HL-60/S4 treated with retinoic acid at 250 ng/mL for 4 days and 3 days (cell line): ENCODE data around the gene ANXA8L1.
"Not testable (repeated sequence)": the region's sequence is repeated elsewhere in the genome, so short reads cannot be mapped to it uniquely, and the experiment has no call there.

Experiments used
- in situ Hi-C: fragments of 300-500 bp; cut with MboI; formaldehyde crosslinking; loops from 2 replicates; pipeline ENCODE4 v1.7.0; 2022; ENCODE audit warnings: low sequenced_read_pairs

ANXA8L1 gene

GRCh38 chr10:46375406-46375805, at the start of gene ANXA8L1:
Gene ANXA8L1, plus strand, starts transcription at chr10:46375776. Its CDS starts 76 bp downstream, at chr10:46375852.
- in situ Hi-C loops: not testable (repeated sequence)

GRCh38 chr10:46326066-46326465, 49.5 kb upstream of the ANXA8L1 start:
- in situ Hi-C loops: no loop called here

- in situ Hi-C loops: no loop called here
These were observed 48.6 kb upstream of the ANXA8L1 start for GRCh38 chr10:46326971-46327370.

DNA sequence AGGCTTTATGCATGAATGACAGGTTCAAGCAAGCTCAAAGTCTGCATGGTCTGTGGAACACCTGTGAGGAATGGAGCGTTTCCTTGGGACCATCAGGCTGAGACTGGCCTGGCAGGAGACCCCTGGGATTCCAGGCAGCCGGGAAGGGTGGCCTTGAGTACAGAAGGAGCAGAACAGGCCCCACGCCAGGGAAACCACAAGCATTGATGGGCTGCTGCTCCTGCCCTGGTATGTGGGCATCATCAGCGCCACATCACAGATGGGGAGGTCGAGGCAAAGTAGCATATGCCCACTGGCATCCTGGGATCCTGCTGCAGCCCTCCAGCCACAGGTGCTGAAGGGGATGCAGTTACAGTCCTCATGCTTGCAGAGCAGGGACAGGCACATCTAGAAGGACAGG, 47.9 kb upstream of the ANXA8L1 start:
- in situ Hi-C loops: no loop called here

DNA sequence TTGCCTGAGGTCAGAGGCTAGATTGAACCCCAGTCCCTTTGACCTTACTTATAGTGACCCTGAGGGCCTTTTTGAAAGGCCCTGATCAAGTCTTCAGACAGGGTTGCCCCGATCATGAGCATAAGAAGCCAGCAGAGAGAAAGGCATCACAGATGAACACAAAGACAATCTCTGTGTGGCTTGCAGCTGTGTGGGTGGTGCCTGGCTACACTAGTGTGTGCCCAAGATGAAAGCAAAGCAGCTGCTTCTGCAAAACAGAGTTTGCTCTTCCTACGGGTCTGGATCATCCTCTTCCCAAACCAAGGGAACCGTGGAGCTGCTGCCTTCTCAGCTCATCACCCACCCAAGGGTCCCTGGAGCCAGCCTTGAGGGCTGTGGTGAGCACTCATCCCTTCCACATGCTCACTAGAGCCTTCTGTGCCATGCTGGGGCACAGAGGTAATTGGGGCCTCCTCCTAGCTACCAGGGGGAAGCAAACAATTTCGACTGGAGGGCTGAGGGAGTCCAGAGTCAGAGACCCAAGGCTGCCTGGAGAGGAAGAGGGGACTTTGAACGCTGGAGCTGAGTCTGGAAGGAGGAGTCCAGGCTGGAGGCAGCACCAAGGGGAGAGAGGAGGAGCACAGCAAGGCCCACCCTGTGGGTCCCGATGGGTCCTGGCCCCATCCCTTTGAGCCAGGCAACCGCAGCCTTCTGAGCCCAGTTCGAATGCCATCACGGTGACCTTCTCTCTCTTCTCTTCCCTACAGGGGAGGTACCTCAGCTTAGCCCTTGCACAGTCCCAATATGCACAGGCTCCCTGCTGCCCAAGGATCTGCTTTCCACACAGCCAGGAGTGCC, 46.5 kb upstream of the ANXA8L1 start:
- in situ Hi-C loops: no loop called here

- in situ Hi-C loops: no loop called here
These were observed 45.9 kb upstream of the ANXA8L1 start for GRCh38 chr10:46329690-46330016.

DNA sequence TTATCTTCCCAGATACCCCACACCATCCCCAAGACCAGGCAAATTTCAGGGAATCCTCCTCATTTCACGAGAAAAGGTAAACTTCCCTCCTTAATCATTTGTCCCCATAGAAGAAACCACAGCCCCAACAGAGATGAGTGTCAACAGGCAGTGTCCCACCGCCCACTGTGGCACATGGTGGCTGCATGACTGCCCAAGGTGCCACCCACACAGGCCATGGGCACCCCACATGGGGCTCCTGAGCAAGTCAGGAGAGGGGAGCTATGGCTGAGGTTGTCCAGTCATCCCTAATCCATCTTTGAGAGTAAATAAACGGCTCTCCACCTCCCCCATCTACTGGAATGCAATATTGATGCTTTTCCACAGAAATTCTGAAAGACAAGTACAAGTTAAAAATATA, 44.7 kb upstream of the ANXA8L1 start:
- in situ Hi-C loops: no loop called here

- in situ Hi-C loops: not testable (repeated sequence)
These were observed 10.1 kb upstream of the ANXA8L1 start for GRCh38 chr10:46365484-46365883.

GRCh38 chr10:46367209-46367608, 8.4 kb upstream of the ANXA8L1 start:
- in situ Hi-C loops: not testable (repeated sequence)

GRCh38 chr10:46367666-46368240, 7.8 kb upstream of the ANXA8L1 start:
- in situ Hi-C loops: not testable (repeated sequence)

- in situ Hi-C loops: not testable (repeated sequence)
These were observed 6.6 kb upstream of the ANXA8L1 start for GRCh38 chr10:46368956-46369355.

DNA sequence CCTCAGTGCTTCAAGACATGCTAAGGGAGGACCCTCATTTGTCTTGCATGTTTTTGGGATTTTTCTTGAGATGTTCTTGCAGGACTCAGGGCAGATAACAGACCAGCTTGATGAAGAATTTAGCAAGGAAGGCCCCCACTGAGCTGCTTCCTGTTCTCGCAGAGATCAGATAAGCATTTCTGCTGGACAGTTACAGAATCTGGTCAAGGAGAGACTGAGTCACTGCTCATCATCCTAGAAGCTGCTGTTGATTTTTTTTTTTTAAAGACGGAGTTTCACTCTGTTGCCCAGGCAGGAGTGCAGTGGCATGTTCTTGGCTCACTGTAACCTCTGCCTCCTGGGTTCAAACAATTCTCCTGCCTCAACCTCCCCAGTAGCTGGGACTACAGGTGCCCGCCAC, 1.2 kb upstream of the ANXA8L1 start:
- in situ Hi-C loops: not testable (repeated sequence)

DNA sequence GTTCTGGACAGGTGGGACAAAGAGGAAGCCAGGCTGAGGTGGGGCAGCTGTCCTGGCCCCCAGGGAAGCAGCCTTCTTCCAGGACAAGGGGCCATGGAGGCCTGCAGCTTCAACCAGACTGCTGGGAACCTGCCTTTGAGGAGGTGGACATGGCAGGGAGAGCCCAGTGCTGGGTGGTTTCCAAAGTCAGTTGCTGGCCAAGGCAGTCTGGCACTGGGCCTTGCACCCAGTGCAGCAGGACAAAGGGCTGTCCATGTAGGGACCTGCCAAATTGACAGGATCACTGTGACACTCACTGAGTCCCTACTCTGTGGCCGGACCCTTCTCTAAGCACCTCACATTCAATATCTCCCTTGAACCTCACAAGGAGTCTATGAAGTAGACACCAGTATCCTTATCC, 1.4 kb downstream of the ANXA8L1 start:
- in situ Hi-C loops: not testable (repeated sequence)

- in situ Hi-C loops: not testable (repeated sequence)
These were observed 2.1 kb downstream of the ANXA8L1 start for GRCh38 chr10:46377651-46378050.

- in situ Hi-C loops: not testable (repeated sequence)
These were observed 2.5 kb downstream of the ANXA8L1 start for GRCh38 chr10:46378108-46378507.

- in situ Hi-C loops: not testable (repeated sequence)
These were observed 3.8 kb downstream of the ANXA8L1 start for GRCh38 chr10:46379233-46379848.

DNA sequence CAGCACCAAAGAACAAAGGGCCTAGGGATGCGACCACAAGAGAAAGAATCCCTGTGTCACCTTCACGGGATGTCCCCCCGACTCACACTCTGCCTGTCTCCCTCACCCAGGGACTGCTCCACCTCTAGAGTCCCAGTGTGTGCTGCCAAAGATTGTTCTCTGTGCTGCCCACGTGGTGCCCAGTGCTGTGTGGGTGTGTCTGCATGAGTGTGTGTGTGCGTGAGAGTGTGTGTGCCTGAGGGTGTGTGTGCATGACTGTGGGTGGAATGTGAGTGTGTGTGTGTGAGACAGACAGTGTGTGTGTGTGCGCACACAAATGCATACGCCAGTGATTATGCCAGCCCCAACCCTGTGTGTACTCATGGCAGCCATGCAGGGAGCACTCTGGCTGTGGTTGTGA, 10.3 kb downstream of the ANXA8L1 start:
- in situ Hi-C loops: not testable (repeated sequence)

- in situ Hi-C loops: not testable (repeated sequence)
These were observed 11.1 kb downstream of the ANXA8L1 start for GRCh38 chr10:46386694-46387093.

- in situ Hi-C loops: not testable (repeated sequence)
These were observed 11.8 kb downstream of the ANXA8L1 start for GRCh38 chr10:46387309-46387902.

- in situ Hi-C loops: not testable (repeated sequence)
These were observed 15.8 kb downstream of the ANXA8L1 start for GRCh38 chr10:46391422-46391821.

DNA sequence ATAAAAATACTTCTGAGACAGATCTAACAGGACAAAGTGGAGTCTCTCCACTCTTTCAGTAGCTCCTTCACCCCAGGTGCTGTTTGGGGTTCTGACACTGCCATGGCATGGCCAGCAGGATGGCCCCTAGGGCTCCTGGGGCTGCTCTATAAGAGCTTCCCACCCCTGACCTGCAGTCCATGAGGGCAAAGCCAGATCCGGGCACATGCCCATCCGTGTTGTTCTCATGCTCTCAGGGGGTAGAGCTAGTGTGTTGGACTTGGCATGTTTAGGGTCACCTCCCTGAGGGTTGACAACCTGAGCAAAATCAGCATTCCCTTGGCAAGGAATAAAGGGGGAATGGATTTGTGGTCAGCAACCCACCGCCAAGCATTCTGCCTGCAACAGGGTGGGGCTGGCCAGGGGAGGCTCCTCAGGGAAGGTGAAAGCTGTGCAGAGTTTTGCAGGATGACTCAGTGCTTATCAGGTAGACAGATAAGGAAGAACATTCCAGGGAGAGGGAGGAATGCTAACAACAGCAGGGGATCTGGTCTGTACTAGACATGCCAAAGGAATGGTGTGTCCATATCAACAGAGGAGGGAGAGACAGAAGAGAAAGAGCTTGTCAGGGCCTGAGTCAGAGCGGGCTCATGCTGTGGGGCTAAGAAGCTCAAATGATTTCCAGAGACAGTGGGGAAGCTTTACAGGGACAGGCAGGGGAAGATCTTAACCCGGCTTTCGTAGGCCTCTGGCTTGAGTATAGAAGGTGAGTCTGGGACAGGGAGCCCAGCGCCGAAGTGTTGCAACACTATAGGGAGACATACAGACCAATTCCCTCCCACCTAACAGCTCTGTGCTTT, 21.1 kb downstream of the ANXA8L1 start:
- in situ Hi-C loops: not testable (repeated sequence)
